M059J (cell line): ENCODE results near the gene FILIP1L. TPM values are rescaled to one million over a fixed set of nuclear protein-coding genes. Genes with fewer than 3 reads are reported as not detected.
A peak's percentile ranks its signal among the peaks of the same experiment; 100 is the strongest.

Source experiments
- DNase-seq: peaks from one replicate; pipeline ENCODE4 v3.0.0-alpha.2; 2012; ENCODE audit warnings: low read depth
- total RNA-seq: library from RNA; depleted of rRNA; stranded (reverse); fragments of >200 nt; shearing (Covaris generic); gene quantifications from 2 replicates; pipeline ENCODE4 v1.2.3, GENCODE V29; 2014

Gene FILIP1L
- total RNA-seq, 1 experiment from 2014 or later = 35.1 TPM

- no peak for DNase-seq
Observed at GRCh38 chr3:99976584-99976983, 137.7 kb downstream of the FILIP1L start.

GRCh38 chr3:99974989-99975388 lies 139.3 kb downstream of the FILIP1L start:
- DNase-seq = no peak

- DNase-seq = no peak
Observed at GRCh38 chr3:99972380-99973104, 141.8 kb downstream of the FILIP1L start.

- no peak for DNase-seq
Observed at GRCh38 chr3:99971761-99972160, 142.5 kb downstream of the FILIP1L start.

- DNase-seq = no peak
Observed at GRCh38 chr3:99970198-99970597, 144.1 kb downstream of the FILIP1L start.

- no peak for DNase-seq
Observed at GRCh38 chr3:99969136-99969535, 145.2 kb downstream of the FILIP1L start.

GRCh38 chr3:99967796-99968195 lies 146.5 kb downstream of the FILIP1L start:
- peak; percentile 11 for DNase-seq

- no peak for DNase-seq
Observed at GRCh38 chr3:99966662-99967416, 147.5 kb downstream of the FILIP1L start.

- DNase-seq = no peak
Observed at GRCh38 chr3:99965681-99966408, 148.5 kb downstream of the FILIP1L start.

GRCh38 chr3:99965077-99965476 lies 149.2 kb downstream of the FILIP1L start:
- peak; percentile 48 for DNase-seq

- peak; percentile 41 for DNase-seq
Observed at GRCh38 chr3:99962703-99963102, 151.6 kb downstream of the FILIP1L start.

GRCh38 chr3:99961756-99962515 lies 152.4 kb downstream of the FILIP1L start:
- DNase-seq = no peak

- no peak for DNase-seq
Observed at GRCh38 chr3:99960941-99961340, 153.4 kb downstream of the FILIP1L start.

- DNase-seq = no peak
Observed at GRCh38 chr3:99960123-99960878, 154.0 kb downstream of the FILIP1L start.

GRCh38 chr3:99958222-99958912 lies 155.9 kb downstream of the FILIP1L start:
- DNase-seq = no peak

GRCh38 chr3:99957151-99957796 lies 157.0 kb downstream of the FILIP1L start:
- DNase-seq = no peak

GRCh38 chr3:99955773-99956562 lies 158.3 kb downstream of the FILIP1L start:
- DNase-seq = no peak

GRCh38 chr3:99954914-99955644 lies 159.2 kb downstream of the FILIP1L start:
- DNase-seq = no peak
